Ammon's horn (tissue), 1 donor: ENCODE data around the gene TWIST2.
A peak's percentile ranks its signal among the peaks of the same experiment; 100 is the strongest.

Source experiments
- DNase-seq: peaks from one replicate; pipeline ENCODE4 v3.0.0-alpha.2; 2016; ENCODE audit warnings: low spot score

The TWIST2 gene

DNA sequence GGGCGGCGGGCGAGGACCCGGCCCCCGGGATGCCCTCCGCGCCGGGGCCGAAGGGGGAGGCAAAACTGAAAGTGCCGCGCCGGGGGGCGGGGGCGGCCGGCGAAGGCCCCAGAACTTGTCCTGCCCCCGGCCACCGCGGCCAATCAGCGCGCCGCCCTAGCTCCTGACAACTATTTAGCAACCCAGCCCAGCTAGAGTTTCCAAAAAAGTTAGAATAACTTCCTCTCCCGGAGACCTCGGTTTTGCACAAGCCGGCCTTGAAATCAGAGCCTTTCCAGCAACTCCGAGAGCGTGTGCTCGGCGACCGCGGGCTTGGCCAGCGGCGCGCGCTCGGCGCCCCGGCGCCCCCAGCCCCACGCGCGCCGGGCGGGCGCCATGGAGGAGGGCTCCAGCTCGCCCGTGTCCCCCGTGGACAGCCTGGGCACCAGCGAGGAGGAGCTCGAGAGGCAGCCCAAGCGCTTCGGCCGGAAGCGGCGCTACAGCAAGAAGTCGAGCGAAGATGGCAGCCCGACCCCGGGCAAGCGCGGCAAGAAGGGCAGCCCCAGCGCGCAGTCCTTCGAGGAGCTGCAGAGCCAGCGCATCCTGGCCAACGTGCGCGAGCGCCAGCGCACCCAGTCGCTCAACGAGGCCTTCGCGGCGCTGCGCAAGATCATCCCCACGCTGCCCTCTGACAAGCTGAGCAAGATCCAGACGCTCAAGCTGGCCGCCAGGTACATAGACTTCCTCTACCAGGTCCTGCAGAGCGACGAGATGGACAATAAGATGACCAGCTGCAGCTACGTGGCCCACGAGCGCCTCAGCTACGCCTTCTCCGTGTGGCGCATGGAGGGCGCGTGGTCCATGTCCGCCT, at the start of gene TWIST2:
TWIST2 (plus strand) TSS at position 245 of the 850 bp plus-strand sequence; CDS start at position 376, 131 bp downstream.
- peak; percentile 16 for DNase-seq

DNA sequence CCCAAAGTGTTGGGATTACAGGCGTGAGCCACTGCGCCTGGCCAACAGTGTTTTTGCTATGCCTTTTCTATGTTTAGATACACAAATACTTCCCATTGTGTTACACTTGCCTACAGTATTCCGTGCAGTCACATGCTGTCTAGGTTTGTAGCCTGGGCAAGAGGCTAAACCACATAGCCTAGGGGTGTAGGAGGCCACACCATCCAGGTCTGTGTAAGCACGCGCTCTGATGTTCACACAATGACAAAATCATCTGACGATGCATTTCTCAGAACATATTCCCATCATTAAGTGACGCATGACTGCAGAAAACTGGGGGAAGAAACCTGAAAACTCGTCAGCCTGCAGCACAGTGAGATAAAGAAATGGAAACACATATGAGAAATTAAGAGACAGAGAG, 46.1 kb upstream of the TWIST2 start:
- no peak for DNase-seq

DNA sequence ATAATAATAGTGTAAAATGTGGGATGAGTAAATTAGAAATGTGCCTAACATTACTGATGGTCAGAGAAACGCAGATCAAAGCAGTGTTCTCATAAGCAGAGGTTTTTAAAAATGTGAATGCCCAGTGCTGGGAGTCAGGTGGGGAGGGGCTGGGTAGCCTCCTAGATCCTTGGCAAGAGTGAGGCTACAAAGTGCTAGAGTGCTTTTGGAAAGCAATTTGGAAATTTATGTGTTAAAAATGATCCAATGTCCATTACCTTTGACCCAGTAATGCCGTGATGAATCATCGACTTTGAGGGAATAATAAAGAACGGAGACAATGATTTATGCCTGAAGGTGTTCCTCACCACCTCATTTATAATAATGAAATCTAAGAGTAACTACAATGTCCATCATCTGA, 44.9 kb upstream of the TWIST2 start:
- DNase-seq = no peak

DNA sequence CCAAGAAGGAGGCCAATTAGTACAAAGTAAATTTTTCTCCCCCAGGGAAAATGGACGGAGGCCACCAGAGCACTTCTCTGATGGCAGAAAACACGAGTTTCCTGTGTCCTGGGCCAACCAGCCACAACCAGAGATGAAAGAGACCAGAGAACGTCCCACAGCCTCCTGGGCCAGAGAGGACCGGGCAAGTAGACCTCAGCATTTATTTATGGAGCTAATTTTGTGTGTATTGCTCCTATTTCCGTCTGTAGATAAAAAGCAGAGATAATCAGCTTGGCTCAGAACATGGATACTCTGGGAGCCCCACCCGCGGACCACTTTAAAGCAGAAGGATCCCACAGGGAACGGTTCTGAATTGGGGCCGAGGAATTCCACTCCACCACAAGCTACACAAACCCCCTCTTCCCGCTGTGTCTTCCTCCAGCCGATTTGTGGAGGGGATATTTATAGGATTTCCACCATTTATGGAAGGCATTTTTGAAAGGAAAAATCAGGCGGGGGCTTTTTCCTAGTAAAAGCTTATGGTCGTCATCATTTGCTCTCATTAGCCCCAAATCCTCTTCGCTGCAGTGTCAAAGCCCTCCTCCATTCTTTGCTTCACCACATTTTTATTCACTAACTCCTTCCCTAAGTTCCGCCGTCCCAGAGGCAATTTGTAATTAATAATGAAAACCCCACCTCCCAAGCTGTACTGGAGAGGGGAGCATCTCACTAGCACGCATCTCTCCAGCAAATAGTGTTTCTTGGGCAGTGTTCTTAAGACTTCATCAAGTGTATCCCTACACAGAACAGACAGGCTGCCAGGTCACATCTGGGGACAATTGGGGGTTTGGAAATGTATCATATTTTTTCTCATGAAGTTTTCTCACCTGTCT, 43.7 kb upstream of the TWIST2 start:
- no peak for DNase-seq

DNA sequence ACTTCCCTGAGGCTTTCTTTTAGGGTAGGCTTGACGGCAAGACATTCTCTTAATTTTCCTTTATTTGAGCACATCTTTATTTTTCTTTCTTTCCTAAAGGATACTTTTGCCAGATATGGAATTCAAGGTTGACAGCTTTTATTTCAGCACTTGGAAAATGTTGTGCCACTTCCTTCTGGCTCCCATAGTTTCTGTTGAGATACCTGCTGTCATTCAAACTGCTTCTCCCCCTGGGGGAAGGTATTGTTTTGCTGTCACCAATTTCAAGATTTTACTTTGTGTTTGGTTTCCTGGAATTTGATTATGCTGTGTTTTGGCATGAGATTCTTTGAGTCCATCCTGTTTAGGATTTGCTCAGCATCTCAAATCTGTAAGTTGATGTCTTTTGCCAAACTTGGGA, 39.1 kb upstream of the TWIST2 start:
- no peak for DNase-seq

DNA sequence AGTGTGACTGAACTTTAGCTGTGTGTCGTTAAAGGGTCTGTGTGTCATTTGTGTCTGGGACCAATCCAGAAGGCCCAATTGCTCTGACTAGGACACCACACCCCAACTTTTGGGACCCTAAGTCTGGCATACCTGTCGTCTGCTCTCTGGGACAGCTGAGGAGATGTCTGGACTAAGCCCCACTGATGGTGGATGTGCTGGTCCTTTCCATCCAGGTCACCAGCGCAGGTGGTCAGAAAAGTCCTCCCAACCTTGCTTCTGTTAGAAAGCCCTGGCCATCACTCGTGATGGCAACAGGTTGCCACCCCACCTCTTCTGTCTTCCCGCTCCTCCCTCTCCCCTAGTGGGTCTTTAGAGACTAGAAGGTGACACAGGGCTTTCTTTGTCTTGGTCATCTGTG, 37.6 kb upstream of the TWIST2 start:
- DNase-seq = no peak

DNA sequence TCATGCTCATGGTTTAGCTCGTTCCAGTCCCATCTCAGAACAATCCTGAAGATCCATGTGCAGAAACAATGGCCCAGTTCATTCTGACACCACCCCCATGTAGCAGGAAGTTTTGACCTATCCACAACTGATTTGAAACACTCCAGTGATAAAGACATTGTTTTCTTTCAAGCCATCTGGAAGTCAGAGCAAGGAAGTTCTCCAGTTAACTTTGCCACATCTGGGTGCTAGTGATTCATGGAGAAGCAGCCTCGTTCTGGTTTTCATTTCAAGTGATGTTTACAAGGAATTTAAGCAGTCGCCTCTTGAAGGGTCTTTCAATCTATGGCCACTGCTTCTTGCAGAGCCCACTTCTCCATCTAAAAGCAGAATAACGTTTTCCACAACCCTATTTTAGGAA, 36.6 kb upstream of the TWIST2 start:
- no peak for DNase-seq

DNA sequence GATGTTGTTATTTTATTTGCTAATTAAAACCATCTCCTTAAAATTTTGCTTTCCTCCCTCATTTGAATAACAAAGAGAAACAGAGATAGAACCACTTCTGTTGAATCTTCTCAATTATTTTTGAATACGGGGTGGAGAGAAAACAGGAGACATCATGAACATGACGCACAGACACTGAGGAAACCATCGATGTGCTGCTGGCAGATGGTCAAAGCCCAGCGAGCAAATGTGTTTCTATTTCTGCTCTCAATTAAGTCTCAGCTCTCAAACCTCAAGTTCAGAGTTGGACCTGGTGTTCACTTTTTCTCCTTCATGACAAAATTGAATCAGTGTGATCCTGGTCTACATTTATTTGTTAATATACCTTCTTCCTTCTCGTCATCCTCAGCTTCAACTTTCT, 36.1 kb upstream of the TWIST2 start:
- DNase-seq = peak; percentile 42

DNA sequence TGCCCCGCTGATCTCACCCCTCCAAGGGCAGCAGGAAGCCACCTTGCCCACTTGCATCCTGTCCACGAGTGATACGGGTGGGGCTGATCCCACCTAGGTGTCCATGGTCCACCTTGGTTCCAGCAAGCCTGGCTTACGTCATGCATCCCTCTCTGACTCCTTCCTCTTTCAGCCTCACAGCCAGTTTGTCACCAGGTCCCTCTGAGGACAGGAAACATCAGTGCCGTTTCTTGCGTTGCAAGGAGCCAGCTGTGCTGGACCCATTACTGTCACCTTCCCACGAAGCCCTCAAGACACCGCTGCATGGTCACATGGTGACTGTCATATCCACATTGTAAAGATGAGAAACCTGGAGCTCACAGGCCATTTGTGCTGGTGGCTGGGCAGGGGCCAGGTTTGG, 34.8 kb upstream of the TWIST2 start:
- no peak for DNase-seq

DNA sequence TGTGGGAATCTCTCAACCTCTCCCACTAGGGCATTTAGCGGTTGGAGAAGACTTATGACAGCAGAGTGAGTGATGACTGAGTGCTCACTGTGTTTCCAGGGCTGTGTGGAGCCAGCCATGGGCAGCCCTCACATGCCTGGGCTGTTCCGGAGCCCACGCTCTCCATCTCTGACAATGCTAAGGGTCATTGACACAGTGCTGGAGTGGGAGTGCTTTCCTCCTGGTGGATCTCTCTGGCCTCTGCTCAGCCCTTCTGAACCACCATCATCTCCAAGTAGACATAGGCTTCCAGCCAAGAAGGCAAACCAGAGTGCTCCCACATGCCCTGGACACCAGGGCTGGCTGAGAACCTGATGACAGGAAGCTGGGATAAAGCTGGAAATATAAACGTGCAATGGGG, 33.1 kb upstream of the TWIST2 start:
- no peak for DNase-seq

DNA sequence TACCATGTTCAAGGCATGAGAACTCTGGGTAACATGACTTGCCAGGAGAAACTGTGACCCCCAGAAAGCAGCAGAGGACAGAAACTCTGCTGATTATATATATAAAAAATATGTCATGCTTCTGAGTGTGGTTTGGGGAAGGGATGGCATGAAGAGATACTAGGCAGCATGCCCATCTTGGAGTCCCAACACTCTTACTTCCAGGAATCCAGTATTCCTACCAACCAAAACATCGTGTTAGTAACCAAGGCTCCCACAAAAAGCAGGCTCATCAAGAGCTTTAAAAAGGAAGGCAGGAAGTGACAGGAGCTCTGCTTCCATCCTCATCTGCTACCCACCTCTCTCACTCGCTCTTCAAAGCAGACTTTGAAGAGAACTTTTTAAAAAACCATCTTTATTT, 31.6 kb upstream of the TWIST2 start:
- no peak for DNase-seq

DNA sequence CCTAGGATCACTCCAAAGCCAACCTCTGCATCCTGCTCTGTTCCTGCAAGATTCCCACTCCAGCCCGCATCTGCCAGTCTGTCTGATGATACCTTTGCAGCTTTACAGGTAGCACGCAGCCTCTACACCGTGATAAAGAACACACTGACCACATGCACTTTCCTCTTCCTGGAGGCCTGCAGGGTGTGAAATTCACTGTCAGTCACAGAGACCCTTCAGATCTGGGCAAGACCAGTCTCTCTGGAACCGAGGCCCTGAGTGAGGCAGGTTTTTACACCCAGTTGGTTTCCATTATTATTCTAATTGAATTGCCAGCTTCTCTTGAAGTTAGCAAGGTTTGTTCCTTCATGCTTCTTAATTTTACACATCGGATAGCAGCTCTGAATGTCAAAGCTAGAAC, 30.5 kb upstream of the TWIST2 start:
- DNase-seq = no peak

DNA sequence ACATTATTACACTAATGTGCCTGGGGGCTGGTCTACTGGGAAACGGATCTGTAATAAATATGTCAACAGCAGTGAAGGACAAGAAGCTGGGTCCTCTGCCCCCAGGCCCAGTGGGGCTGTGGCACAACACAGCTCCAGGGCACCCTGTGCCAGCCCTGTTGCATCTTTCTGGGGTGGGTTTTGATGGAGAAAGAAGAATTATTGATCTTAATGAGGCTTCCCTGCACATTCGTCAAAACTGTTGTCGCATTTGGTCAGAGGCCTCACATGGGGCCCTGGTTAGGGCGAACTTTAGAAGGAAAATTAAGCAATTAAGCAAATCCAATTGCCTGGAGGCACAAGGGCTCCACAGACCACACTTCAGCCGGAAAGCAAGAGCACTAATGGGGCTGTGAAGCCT, 30.0 kb upstream of the TWIST2 start:
- no peak for DNase-seq

DNA sequence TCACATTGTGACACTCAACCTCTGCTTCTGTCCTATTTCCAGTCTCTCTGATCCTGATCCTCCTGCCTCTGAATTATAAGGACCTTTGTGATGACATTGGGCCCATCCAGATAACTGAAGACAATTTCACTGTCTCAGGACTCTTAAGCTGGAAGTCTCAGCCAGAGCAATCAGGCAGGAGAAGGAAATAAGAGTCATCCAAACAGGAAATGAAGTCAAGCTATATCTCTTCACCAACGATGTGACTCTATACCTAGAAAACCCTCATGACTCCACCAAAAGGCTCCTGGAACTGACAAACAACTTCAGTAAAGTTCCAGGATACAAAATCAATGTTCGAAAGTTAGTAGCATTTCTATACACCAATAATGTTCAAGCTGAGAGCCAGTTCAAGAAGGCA, 29.3 kb upstream of the TWIST2 start:
- DNase-seq = no peak

DNA sequence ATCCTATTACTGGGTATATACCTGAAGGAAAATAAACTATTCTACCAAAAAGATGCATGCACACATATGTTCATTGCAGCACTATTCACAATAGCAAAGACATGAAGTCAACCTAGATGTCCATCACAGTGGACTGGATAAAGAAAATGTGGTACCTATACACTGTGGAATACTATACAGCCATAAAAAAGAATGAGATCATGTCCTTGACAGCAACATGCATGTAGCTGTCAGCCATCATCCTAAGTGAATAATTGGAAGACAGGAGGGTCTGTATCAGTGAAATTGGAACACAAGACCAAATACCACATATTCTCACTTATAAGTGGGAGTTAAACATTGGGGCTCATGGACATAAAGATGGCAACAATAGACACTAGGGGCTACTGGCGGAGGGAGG, 27.7 kb upstream of the TWIST2 start:
- no peak for DNase-seq

DNA sequence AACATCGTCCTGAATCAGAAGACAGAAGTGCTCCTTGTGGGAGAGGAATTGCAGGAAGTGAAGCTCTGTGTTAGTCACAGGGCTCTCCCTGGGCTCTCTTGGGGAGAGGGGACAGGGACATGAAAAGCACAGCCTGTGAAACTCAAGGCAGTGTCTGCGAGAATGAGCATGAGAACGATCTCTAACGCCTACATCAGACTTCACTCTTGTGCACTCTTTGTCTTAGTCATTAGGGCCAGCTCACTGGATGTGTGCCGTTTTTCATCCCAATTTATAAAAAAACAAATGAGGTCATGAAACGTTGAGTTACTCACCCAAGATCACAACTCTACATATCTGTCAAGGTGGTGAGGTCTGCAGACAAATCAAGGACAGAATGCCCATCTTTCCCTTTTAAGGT, 27.0 kb upstream of the TWIST2 start:
- DNase-seq = no peak

DNA sequence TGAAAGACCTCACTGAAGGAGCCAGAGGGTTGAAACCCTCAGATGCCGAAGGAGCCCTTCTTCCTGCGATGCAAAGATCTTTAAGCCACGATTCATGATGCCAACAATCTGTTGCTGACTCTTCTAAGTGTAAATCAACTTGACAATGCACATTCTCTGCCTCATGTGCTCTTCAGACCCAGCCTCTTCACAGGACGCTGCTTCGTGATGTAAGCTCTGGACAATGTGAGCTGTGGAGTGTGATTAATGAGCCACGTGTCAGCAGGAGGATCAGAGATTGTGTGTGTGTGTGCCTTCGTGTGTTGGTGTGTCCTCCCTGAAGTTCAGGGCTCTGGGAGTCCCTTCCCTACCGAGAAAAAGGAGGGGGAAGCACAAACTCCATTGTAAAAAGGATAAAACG, 26.5 kb upstream of the TWIST2 start:
- DNase-seq = no peak

DNA sequence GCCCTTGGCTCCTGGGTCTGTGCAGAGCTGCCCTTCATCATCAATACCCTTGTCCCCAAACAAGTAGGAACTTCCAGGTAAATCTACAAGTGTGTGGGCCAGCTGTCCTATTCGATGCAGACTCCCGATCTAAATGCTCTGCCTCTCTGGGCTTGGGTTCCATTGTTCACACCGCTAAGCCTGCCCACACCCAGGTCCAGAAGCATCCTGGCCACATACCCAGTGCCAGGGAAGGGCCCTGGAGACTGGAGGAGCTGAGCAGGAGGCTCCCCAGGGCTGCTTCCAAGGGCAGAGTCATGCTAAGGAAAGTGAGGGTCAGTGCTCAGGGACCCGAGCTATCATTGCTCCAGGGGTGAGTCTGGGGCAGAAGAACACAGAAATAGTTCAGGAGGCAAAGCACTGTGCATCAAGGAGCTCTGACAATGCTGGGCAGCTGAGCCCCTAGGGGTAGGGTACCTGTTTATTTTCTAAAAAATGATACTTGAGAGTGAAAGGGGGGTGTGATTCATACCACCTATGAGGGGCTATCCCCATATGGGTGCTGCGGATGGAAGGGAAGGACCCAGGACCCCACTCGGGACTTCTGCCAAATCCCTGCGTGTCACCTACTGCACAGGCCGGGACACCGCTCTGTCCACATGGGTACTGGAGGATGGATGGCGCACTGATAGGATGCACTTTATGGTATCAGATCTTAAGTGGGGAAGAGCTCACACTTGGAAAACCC, 25.8 kb upstream of the TWIST2 start:
- DNase-seq = no peak

DNA sequence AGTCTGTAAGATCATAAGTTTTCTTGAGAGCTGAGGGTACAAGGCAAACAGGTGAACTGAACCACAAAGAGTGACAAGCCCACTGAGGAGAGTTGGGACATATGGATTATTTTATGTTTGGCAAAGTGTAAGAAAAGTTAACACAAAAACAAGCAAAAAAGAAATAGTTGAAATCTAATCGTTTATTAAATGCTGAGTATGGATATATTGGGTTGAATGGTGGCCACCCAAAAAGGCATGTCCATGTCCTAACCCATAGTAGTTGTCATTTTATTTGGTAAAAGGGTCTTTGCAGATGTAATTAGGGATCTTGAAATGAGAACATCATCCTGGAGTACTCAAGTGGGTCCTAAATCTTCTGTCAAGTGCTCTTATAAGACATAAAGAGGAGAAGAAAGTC, 24.9 kb upstream of the TWIST2 start:
- no peak for DNase-seq

DNA sequence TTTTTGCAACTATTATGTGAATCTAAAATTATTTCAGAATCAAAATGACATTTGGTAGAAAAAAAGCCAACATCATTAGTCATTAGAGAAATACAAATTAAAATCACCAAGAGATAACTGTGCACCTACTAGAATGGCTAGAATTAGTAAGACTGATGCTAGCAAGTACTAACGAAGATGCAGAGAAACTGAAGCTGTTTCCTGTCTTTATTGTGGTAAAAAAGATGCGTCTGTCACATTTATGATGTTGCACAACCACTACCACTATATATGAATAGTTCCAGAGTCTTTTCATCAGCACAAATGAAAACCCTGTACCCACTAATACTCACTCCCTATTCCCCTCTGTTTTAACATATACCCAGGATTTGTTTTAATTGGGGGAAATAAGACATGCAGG, 16.7 kb upstream of the TWIST2 start:
- no peak for DNase-seq

DNA sequence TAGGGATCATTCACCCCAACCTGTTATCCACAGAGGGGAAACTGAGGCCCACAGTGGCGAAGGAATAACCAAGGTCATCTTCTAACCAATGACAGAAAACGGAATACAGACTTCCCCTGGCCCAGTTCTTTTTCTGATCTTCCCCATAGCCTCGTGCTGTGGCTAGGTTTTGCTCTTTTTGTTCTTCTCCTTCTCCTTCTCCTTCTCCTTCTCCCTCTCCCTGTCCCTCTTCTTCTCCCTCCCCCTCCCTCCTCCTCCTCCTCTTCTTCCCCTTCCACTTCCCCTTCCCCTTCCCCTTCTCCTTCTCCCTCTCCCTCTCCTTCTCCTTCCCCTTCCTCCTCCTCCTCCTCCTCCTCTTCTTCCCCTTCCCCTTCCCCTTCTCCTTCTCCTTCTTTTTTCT, 12.9 kb upstream of the TWIST2 start:
- DNase-seq = no peak

DNA sequence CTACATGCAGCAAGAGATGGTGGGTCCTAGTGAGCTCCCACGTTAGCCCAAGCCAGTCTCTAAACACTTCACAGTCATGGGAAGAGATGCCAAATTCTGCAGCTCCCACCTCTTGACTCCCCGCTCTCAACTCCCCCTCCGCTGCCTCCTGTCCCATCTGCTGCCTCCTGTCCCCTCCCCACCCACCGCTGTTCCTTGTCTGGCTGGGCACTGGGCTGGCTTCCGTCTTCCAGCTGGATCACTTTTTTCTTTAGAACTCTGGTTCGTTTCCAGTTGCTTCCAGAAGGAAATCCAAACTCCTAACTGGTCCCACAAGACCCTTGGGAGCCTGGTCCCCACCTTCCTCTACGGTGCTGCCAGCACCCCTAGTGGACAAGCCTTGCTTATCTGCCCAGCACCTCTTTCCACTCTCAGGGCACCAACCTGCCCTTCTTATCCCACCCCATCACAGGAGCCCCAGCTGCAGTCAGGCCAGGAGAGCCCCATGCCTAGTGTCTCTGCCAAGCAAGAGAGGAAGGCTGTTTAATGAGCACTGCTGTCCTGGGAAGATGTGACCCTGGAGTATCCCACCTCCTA, 12.1 kb upstream of the TWIST2 start:
- no peak for DNase-seq
